SKM-1 treated with dmso at 0.1 percent for 144 hours (cell line): ENCODE data around the gene GRIN1.

Experiments used
- DNase-seq: peaks from one replicate; lab custom pipeline; 2025; ENCODE audit not compliant: unreplicated experiment; lab: John Stamatoyannopoulos, UW

The GRIN1 gene

GRCh38 chr9:137163365-137163715, 24.4 kb downstream of the GRIN1 start:
- no peak for DNase-seq

- DNase-seq = no peak
These were observed 24.9 kb downstream of the GRIN1 start for GRCh38 chr9:137163805-137164204.

- no peak for DNase-seq
These were observed 25.7 kb downstream of the GRIN1 start for GRCh38 chr9:137164370-137165249.

GRCh38 chr9:137165250-137165836, 26.4 kb downstream of the GRIN1 start:
- DNase-seq = no peak

GRCh38 chr9:137166380-137167229, 27.7 kb downstream of the GRIN1 start:
- no peak for DNase-seq

- DNase-seq = no peak
These were observed 28.4 kb downstream of the GRIN1 start for GRCh38 chr9:137167277-137167746.

GRCh38 chr9:137167747-137168572, 29.0 kb downstream of the GRIN1 start:
- no peak for DNase-seq

- DNase-seq = no peak
These were observed 29.6 kb downstream of the GRIN1 start for GRCh38 chr9:137168573-137168903.

GRCh38 chr9:137168904-137169856, 30.2 kb downstream of the GRIN1 start:
- no peak for DNase-seq

- DNase-seq = no peak
These were observed 31.0 kb downstream of the GRIN1 start, which contains the start of gene LRRC26 for GRCh38 chr9:137169896-137170358. LRRC26 (minus strand) TSS chr9:137170051; CDS start chr9:137169943, 108 bp downstream.

GRCh38 chr9:137170486-137171148, 31.7 kb downstream of the GRIN1 start:
- no peak for DNase-seq

GRCh38 chr9:137171149-137171900, 32.4 kb downstream of the GRIN1 start:
- DNase-seq = no peak

GRCh38 chr9:137172901-137173795, 34.2 kb downstream of the GRIN1 start:
- no peak for DNase-seq

GRCh38 chr9:137173796-137174664, 35.1 kb downstream of the GRIN1 start:
- DNase-seq = no peak

GRCh38 chr9:137174722-137175293, 35.9 kb downstream of the GRIN1 start:
- no peak for DNase-seq
